ENCODE measurements around the gene ZNF133.

DNA sequence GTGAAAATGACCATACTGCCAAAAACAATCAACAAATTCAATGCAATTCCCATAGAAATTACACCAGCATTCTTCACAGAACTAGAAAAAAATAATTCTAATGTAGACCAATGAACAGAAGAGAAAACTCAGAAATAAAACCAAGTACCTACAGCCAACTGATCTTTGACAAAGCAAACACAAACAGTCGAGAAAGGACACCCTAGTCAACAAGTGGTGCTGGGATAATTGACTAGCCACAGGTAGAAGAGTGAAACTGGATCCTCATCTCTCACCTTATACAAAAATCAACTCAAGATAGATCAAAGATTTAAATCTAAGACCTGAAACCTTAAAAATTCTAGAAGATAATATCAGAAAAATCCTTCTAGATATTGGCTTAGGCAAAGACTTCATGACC is 44.5 kb upstream of the ZNF133 start:
- TF ChIP-seq CTCF (conservative IDR thresholded peaks at IDR 0.05; ENCODE audit: low read depth, low read length), result no peak
- no peak for TF ChIP-seq EZH2 (IDR thresholded peaks at IDR 0.05; ENCODE audit: borderline replicate concordance, low read depth, low read length, poor library complexity, severe bottlenecking)
